ENCODE measurements around the gene ATG7.
"Not testable (repeated sequence)": the region's sequence is repeated elsewhere in the genome, so short reads cannot be mapped to it uniquely, and the experiment has no call there.

Gene ATG7

DNA sequence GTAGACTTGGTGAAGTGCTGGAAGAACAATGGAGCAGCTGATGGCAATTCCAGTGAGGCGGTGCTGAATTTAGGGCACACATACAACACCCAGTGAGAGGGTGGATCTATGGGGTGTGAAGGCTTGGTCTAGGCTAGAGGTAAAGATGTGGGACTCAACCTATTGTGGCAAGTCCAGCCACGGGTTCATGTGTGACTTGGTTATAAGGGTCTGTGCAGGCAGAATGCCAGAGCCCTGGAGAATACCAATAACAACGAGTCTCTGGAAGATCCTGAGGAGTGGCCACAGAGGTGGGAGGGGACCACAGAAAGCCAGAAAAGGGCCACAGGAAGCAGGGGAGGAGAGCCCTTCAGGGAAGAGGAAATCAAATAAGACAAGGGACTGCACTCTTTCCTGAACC is 316.6 kb downstream of the ATG7 start:
- H3K36me3 ChIP-seq (replicated peaks), result peaks cover 8% of the 10 kb centered on the region
- no peaks in the 10 kb centered on the region for H3K9me3 ChIP-seq
- H3K4me1 ChIP-seq, result peaks cover 35% of the 10 kb centered on the region
- in situ Hi-C loops (cut with MboI; ENCODE audit: low sequenced_read_pairs), result no loop called here
- DNase-seq (ENCODE audit: low spot score in 2 of 2), result no peak
- no peak overlapping the region for H3K4me3 ChIP-seq
- no peaks in the 10 kb centered on the region for H3K27me3 ChIP-seq (ENCODE audit: low read depth)

- DNase-seq (ENCODE audit: low spot score in 2 of 2), result no peak
- Histone ChIP-seq H3K4me3 (no peak overlapping the region), H3K4me1 (peaks cover 36% of the 10 kb centered on the region), H3K36me3 (replicated peaks) (peaks cover 8% of the 10 kb centered on the region), H3K27me3 (ENCODE audit: low read depth) (no peaks in the 10 kb centered on the region), H3K9me3 (no peaks in the 10 kb centered on the region)
- in situ Hi-C loops (cut with MboI; ENCODE audit: low sequenced_read_pairs), result no loop called here
These were observed 317.5 kb downstream of the ATG7 start for GRCh38 chr3:11589706-11590105.

- H3K4me1 ChIP-seq, result peaks cover 36% of the 10 kb centered on the region
- DNase-seq (ENCODE audit: low spot score in 2 of 2), result no peak
- in situ Hi-C loops (cut with MboI; ENCODE audit: low sequenced_read_pairs), result no loop called here
- no peak overlapping the region for H3K4me3 ChIP-seq
- no peaks in the 10 kb centered on the region for H3K9me3 ChIP-seq
- H3K36me3 ChIP-seq (replicated peaks), result peaks cover 8% of the 10 kb centered on the region
- no peaks in the 10 kb centered on the region for H3K27me3 ChIP-seq (ENCODE audit: low read depth)
These were observed 318.8 kb downstream of the ATG7 start for GRCh38 chr3:11591002-11591355.

DNA sequence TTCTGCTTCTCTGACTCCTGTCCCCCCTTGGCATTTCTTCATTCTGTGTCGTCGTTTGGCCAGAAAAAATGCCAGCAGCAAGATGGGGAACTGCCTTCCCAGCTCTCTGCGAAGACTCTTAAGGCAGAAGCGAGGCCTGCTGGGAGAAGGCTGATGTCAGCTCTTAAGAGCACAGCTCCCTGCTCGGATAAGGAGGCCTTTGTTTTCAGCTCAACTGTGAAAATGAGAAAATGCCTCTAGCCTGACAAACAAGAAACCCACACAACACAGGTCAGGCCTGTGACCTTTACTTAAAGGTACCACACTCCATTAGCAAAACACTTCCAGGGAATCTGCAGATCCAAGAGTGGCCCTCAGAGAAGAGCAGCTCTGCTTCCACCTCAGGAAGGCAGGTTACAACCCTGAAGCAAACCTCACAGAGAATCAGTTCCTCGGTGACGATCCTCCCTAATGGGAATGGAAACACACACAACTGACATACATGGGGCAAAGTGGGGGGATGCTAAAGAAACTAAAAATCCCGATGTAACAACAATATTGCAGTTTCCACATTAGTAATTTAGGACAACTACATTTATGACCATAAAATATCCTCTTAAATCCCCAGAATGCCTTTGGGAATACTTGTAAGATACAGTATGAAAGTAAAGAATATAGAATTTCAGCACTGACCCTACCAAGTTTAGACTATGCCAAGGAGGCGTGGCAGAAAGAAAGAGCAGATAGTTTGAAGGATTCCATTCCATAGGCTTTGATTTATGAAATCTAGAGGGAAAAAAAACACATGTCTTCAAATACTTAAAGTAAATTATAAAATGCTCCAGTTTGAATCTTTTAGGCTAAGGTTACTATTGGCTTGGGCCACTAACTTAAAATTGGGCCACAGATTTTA is 319.4 kb downstream of the ATG7 start:
- in situ Hi-C loops (cut with MboI; ENCODE audit: low sequenced_read_pairs), result no loop called here
- DNase-seq (ENCODE audit: low spot score in 2 of 2), result peak; percentile 72 to 85
- H3K27me3 ChIP-seq (ENCODE audit: low read depth), result no peaks in the 10 kb centered on the region
- H3K4me1 ChIP-seq, result peaks cover 36% of the 10 kb centered on the region
- no peaks in the 10 kb centered on the region for H3K9me3 ChIP-seq
- peaks cover 8% of the 10 kb centered on the region for H3K36me3 ChIP-seq (replicated peaks)
- H3K4me3 ChIP-seq, result no peak overlapping the region

- H3K36me3 ChIP-seq (replicated peaks), result peaks cover 15% of the 10 kb centered on the region
- H3K4me1 ChIP-seq, result peaks cover 36% of the 10 kb centered on the region
- no peaks in the 10 kb centered on the region for H3K27me3 ChIP-seq (ENCODE audit: low read depth)
- in situ Hi-C loops (cut with MboI; ENCODE audit: low sequenced_read_pairs), result no loop called here
- H3K9me3 ChIP-seq, result no peaks in the 10 kb centered on the region
- peak in 1 of 2 experiments; percentile 21 for DNase-seq (ENCODE audit: low spot score in 2 of 2)
- H3K4me3 ChIP-seq, result no peak overlapping the region
These were observed 320.5 kb downstream of the ATG7 start for GRCh38 chr3:11592445-11593298.

- Histone ChIP-seq H3K4me3 (no peak overlapping the region), H3K27me3 (ENCODE audit: low read depth) (no peaks in the 10 kb centered on the region), H3K36me3 (replicated peaks) (peaks cover 15% of the 10 kb centered on the region), H3K9me3 (no peaks in the 10 kb centered on the region; the same call in 1 of the 2 replicates), H3K4me1 (peaks cover 36% of the 10 kb centered on the region)
- in situ Hi-C loops (cut with MboI; ENCODE audit: low sequenced_read_pairs), result no loop called here
- peak in 1 of 2 experiments; percentile 46 for DNase-seq (ENCODE audit: low spot score in 2 of 2)
These were observed 321.3 kb downstream of the ATG7 start for GRCh38 chr3:11593318-11594034.

DNA sequence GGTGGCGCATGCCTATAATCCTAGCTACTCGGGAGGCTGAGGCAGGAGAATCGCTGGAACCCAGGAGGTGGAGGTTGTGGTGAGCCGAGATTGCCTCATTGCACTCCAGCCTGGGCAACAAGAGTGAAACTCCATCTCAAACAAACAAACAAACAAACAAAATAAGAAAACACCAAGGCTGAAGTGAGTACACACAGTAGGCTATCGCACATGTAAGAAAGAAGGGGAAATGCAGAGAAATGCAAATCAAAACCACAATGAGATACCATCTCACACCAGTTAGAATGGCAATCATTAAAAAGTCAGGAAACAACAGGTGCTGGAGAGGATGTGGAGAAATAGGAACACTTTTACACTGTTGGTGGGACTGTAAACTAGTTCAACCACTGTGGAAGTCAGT is 322.8 kb downstream of the ATG7 start:
- in situ Hi-C loops (cut with MboI; ENCODE audit: low sequenced_read_pairs); H3K27me3 ChIP-seq (ENCODE audit: low read depth); H3K9me3 ChIP-seq; H3K4me3 ChIP-seq; DNase-seq (ENCODE audit: low spot score in 2 of 2): not testable (repeated sequence)
- H3K4me1 ChIP-seq, result peaks cover 38% of the 10 kb centered on the region
- peaks cover 14% of the 10 kb centered on the region for H3K36me3 ChIP-seq (replicated peaks)

GRCh38 chr3:11596387-11596786 is 324.2 kb downstream of the ATG7 start:
- no peak for DNase-seq (ENCODE audit: low spot score in 2 of 2)
- Histone ChIP-seq H3K9me3 (no peaks in the 10 kb centered on the region; the same call in 1 of the 2 replicates), H3K27me3 (ENCODE audit: low read depth) (no peaks in the 10 kb centered on the region), H3K36me3 (replicated peaks) (peaks cover 6% of the 10 kb centered on the region), H3K4me1 (peaks cover 28% of the 10 kb centered on the region), H3K4me3 (no peak overlapping the region)
- in situ Hi-C loops (cut with MboI; ENCODE audit: low sequenced_read_pairs), result no loop called here

DNA sequence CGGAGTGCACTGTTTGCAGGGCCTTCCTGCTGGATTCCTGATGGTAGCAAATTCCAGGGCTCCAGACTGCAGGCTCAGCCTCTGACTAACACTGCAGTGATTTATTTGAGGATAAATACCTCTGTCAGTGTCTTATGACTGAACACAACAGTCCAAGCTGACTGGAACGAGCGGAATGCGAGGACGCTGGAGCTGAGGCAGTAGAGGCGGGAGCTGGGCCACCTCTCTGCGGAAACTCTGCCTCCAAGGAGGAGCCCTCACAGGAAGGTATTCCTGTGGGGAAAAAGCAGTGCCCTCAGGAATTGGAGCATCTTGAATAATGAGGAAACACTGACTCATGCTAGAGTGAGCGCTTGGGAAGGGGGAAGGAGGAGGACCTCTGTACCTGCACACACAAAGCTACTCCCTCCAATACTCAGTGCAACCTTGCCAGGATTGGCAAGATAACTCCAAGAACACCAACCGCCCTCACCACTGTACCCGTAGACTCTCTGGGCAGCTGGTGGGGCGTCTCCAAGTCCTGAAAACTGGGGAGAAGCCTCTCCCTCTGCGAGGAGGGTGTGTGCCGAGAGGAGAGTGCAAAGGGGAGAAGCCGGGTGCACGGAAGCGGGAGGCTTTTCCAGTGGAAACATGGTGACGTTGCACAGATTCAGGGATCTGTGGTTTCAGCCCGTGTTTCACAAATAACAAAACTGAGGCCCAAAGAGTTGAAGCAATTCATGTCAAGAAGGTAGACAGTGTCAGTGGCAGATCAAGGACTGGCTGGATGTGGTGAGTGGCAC is 328.5 kb downstream of the ATG7 start:
- in situ Hi-C loops (cut with MboI; ENCODE audit: low sequenced_read_pairs), result no loop called here
- peak in 1 of 2 experiments; percentile 40 for DNase-seq (ENCODE audit: low spot score in 2 of 2)
- Histone ChIP-seq H3K27me3 (ENCODE audit: low read depth) (no peaks in the 10 kb centered on the region), H3K9me3 (no peaks in the 10 kb centered on the region; the same call in 1 of the 2 replicates), H3K4me1 (peaks cover 5% of the 10 kb centered on the region; the same call in 1 of the 2 replicates), H3K36me3 (replicated peaks) (peaks cover 6% of the 10 kb centered on the region), H3K4me3 (no peak overlapping the region)

- no peak for DNase-seq (ENCODE audit: low spot score in 2 of 2)
These were observed 329.4 kb downstream of the ATG7 start for GRCh38 chr3:11601446-11602238.

GRCh38 chr3:11602239-11602840 is 330.1 kb downstream of the ATG7 start:
- in situ Hi-C loops (cut with MboI; ENCODE audit: low sequenced_read_pairs), result no loop called here
- H3K4me3 ChIP-seq, result no peak overlapping the region
- peaks cover 5% of the 10 kb centered on the region; the same call in 1 of the 2 replicates for H3K4me1 ChIP-seq
- H3K9me3 ChIP-seq, result no peaks in the 10 kb centered on the region; the same call in 1 of the 2 replicates
- peaks cover 1% of the 10 kb centered on the region for H3K36me3 ChIP-seq (replicated peaks)
- H3K27me3 ChIP-seq (ENCODE audit: low read depth), result no peaks in the 10 kb centered on the region
- no peak for DNase-seq (ENCODE audit: low spot score in 2 of 2)

More at GRCh38 chr3:11601446-11602238, 329.4 kb downstream of the ATG7 start:
- no peaks in the 10 kb centered on the region for H3K27me3 ChIP-seq (ENCODE audit: low read depth)
- H3K4me1 ChIP-seq, result peaks cover 5% of the 10 kb centered on the region; the same call in 1 of the 2 replicates
- no peak overlapping the region for H3K4me3 ChIP-seq
- peaks cover 6% of the 10 kb centered on the region for H3K36me3 ChIP-seq (replicated peaks)
- in situ Hi-C loops (cut with MboI; ENCODE audit: low sequenced_read_pairs), result no loop called here
- H3K9me3 ChIP-seq, result no peaks in the 10 kb centered on the region; the same call in 1 of the 2 replicates
